Left kidney (tissue), 8 donors: Measurements from ENCODE around the gene SLAMF7. TPM values are rescaled to one million over a fixed set of nuclear protein-coding genes. Genes with fewer than 3 reads are reported as not detected.
"Not testable (repeated sequence)": the region's sequence is repeated elsewhere in the genome, so short reads cannot be mapped to it uniquely, and the experiment has no call there.

Source experiments
- DNase-seq: peaks from one replicate; pipeline ENCODE4 v3.0.0-alpha.2; 2013
- long read RNA-seq, 8 donors: transcript quantifications; one replicate each; lab custom pipeline, GENCODE V29; 2026
- polyA plus RNA-seq: library from polyadenylated mRNA; unstranded; fragments of 120-200 nt; gene quantifications from one replicate; pipeline ENCODE4 v1.2.1, GENCODE V29; 2013; ENCODE audit not compliant: insufficient read length

The SLAMF7 gene
- polyA plus RNA-seq, result 0.53 TPM
- long read RNA-seq, donor 1, result 0 reads
- long read RNA-seq, donor 2, result 0 reads
- long read RNA-seq, donor 3, result 0 reads
- long read RNA-seq, donor 4, result 0 reads
- long read RNA-seq, donor 5, partial matches to known transcripts, result 0 of 1 reads
- long read RNA-seq, donor 5, other reads (novel, unspliced or antisense), result 0 of 1 reads
- long read RNA-seq, donor 6, result 0 reads
- long read RNA-seq, donor 7, result 0 reads
- long read RNA-seq, donor 8, result 0 reads

- no peak for DNase-seq
These were observed at the start of gene SLAMF7 for GRCh38 chr1:160739098-160739511. TSS of gene SLAMF7 (plus strand) at chr1:160739247. CDS start at chr1:160739302, 55 bp downstream.

GRCh38 chr1:160692390-160692789, 46.7 kb upstream of the SLAMF7 start:
- DNase-seq, result not testable (repeated sequence)

- DNase-seq, result no peak
These were observed 36.9 kb upstream of the SLAMF7 start for GRCh38 chr1:160702100-160702499.

- DNase-seq, result no peak
These were observed 34.8 kb upstream of the SLAMF7 start for GRCh38 chr1:160704250-160704649.

GRCh38 chr1:160705212-160705621, 33.8 kb upstream of the SLAMF7 start:
- DNase-seq, result not testable (repeated sequence)

- no peak for DNase-seq
These were observed 33.3 kb upstream of the SLAMF7 start for GRCh38 chr1:160705742-160706141.

GRCh38 chr1:160706526-160707235, 32.4 kb upstream of the SLAMF7 start:
- no peak for DNase-seq

GRCh38 chr1:160707236-160708064, 31.6 kb upstream of the SLAMF7 start:
- DNase-seq, result no peak

GRCh38 chr1:160708118-160708517, 30.9 kb upstream of the SLAMF7 start:
- DNase-seq, result no peak

- no peak for DNase-seq
These were observed 30.2 kb upstream of the SLAMF7 start for GRCh38 chr1:160708801-160709200.

GRCh38 chr1:160709715-160710114, 29.3 kb upstream of the SLAMF7 start:
- no peak for DNase-seq

GRCh38 chr1:160710517-160711252, 28.4 kb upstream of the SLAMF7 start:
- DNase-seq, result no peak

- DNase-seq, result no peak
These were observed 27.8 kb upstream of the SLAMF7 start for GRCh38 chr1:160711276-160711601.

GRCh38 chr1:160711602-160712311, 27.3 kb upstream of the SLAMF7 start, which contains the start of gene CD48:
TSS of gene CD48 (minus strand) at chr1:160711822. CDS start at chr1:160711763, 59 bp downstream.
- no peak for DNase-seq

- DNase-seq, result not testable (repeated sequence)
These were observed 26.4 kb upstream of the SLAMF7 start for GRCh38 chr1:160712525-160713080.

- DNase-seq, result no peak
These were observed 25.9 kb upstream of the SLAMF7 start for GRCh38 chr1:160713161-160713560.

- not testable (repeated sequence) for DNase-seq
These were observed 24.9 kb upstream of the SLAMF7 start for GRCh38 chr1:160714034-160714648.

GRCh38 chr1:160716013-160716412, 23.0 kb upstream of the SLAMF7 start:
- no peak for DNase-seq

- DNase-seq, result no peak
These were observed 21.7 kb upstream of the SLAMF7 start for GRCh38 chr1:160717306-160717705.

GRCh38 chr1:160718210-160718609, 20.8 kb upstream of the SLAMF7 start:
- no peak for DNase-seq
